ENCODE results near the gene AGRN. TPM values are rescaled to one million over a fixed set of nuclear protein-coding genes. Genes with fewer than 3 reads are reported as not detected.

AGRN gene
- polyA plus RNA-seq, 3 donors: 0.06 to 4.7 (median 0.43) TPM

DNA sequence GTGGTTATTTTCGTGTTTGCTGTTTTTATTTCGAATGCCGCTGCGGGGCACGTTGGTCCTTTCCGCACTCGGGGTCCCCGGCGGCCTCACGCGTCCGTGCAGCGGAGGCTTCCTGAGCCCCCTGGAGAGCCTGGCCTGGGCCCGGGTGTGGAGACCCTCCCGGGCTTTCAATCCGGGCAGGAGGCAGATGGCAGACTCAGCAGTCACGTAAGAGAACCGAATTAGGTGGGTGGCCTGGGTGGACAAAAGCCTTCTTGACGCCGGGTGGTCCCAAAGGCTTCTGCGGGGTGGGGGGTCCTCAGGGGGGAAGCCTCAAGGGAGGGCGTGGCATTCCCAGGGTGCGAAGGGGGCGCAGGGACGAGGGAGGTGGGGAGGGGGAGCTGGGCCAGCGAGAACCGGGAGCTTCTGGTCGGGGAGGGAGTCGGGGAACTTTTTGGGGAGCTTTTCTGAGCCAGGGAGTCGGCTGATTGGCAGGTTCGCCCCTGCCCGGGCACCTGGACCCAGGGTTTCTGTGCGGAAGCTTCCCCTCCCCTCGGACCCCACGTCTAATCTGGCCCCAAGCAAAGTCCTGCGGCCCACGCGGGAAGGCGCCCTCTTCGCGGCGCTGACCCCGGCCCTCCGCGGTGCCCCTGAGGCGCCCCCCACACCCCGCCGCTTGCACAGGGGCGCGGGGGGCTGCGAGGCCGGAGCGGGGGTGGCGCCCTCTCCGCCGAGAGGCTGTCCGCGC is 18.7 kb upstream of the AGRN start:
- Histone ChIP-seq H3K9ac (ENCODE audit: insufficient read depth, low read length, poor library complexity, severe bottlenecking) (peak overlapping the region; percentile 37), H2AFZ (ENCODE audit: insufficient read depth, low read depth, low read length, poor library complexity, severe bottlenecking) (peak overlapping the region; percentile 65), H3K79me2 (ENCODE audit: insufficient read depth, low read length) (no peaks in the 10 kb centered on the region), H3K4me3 (replicated peaks in 1 of 3; ENCODE audit: low read depth in 2 of 3, low read length in 3 of 3) (peak overlapping the region in 1 of 3 experiments; percentile 54), H3K4me2 (replicated peaks; ENCODE audit: extremely low read depth, low read length, poor library complexity, severe bottlenecking) (peak overlapping the region; percentile 62), H3K27ac (ENCODE audit: low read depth in 1 of 2, low read length in 2 of 2) (no peak overlapping the region), H3K4me1 (ENCODE audit: control insufficient read depth in 1 of 2, insufficient read depth in 2 of 2, low read length in 2 of 2) (peaks cover 11 to 33% of the 10 kb centered on the region in 2 donors), H4K20me1 (ENCODE audit: insufficient read depth, low read length) (peaks cover 12% of the 10 kb centered on the region), H3K9me3 (replicated peaks in 1 of 2; ENCODE audit: control insufficient read depth in 1 of 2, insufficient read depth in 1 of 2, low read length in 2 of 2) (peaks cover 0 to 21% of the 10 kb centered on the region in 2 donors), H3K27me3 (ENCODE audit: control insufficient read depth in 2 of 2, insufficient read depth in 2 of 2, low read length in 2 of 2) (peaks cover 34 to 76% of the 10 kb centered on the region in 2 donors), H3K36me3 (replicated peaks in 1 of 2; ENCODE audit: control insufficient read depth in 1 of 2, insufficient read depth in 2 of 2, low read length in 2 of 2) (no peaks in the 10 kb centered on the region)
- Mint-ChIP-seq H3K36me3 (peaks cover 0 to 4% of the 10 kb centered on the region in 2 donors), H3K9me3 (peaks cover 2 to 29% (median 5%) of the 10 kb centered on the region in 7 donors), H3K4me1 (peaks cover 19% of the 10 kb centered on the region), H3K4me3 (peak overlapping the region; percentile 53 to 89), H3K27ac (peak overlapping the region in 6 of 7 donors; percentile 73 to 93 (median 81)), H3K27me3 (ENCODE audit: low read depth in 3 of 3) (peaks cover 63 to 91% (median 70%) of the 10 kb centered on the region in 3 donors)
- intact Hi-C loops (cut with micrococcal nuclease): no loop called here
- 2% methylated on average over 53 of the region's 58 CpGs for WGBS (ENCODE audit: insufficient coverage)
- TF ChIP-seq, protein P1, sequence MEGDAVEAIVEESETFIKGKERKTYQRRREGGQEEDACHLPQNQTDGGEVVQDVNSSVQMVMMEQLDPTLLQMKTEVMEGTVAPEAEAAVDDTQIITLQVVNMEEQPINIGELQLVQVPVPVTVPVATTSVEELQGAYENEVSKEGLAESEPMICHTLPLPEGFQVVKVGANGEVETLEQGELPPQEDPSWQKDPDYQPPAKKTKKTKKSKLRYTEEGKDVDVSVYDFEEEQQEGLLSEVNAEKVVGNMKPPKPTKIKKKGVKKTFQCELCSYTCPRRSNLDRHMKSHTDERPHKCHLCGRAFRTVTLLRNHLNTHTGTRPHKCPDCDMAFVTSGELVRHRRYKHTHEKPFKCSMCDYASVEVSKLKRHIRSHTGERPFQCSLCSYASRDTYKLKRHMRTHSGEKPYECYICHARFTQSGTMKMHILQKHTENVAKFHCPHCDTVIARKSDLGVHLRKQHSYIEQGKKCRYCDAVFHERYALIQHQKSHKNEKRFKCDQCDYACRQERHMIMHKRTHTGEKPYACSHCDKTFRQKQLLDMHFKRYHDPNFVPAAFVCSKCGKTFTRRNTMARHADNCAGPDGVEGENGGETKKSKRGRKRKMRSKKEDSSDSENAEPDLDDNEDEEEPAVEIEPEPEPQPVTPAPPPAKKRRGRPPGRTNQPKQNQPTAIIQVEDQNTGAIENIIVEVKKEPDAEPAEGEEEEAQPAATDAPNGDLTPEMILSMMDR (IDR thresholded peaks at IDR 0.05): no peak
- no peak for DNase-seq

GRCh38 chr1:1003618-1004419 is 16.1 kb upstream of the AGRN start:
- Mint-ChIP-seq H3K36me3 (peaks cover 0 to 4% of the 10 kb centered on the region in 2 donors), H3K4me3 (peak overlapping the region in 1 of 2 donors; percentile 75), H3K4me1 (peaks cover 16% of the 10 kb centered on the region), H3K27ac (peak overlapping the region in 1 of 7 donors; percentile 81), H3K9me3 (peaks cover 2 to 20% (median 6%) of the 10 kb centered on the region in 7 donors), H3K27me3 (ENCODE audit: low read depth in 3 of 3) (peaks cover 52 to 87% (median 68%) of the 10 kb centered on the region in 3 donors)
- H3K9me3 ChIP-seq (replicated peaks in 1 of 2; ENCODE audit: control insufficient read depth in 1 of 2, insufficient read depth in 1 of 2, low read length in 2 of 2): peaks cover 0 to 5% of the 10 kb centered on the region in 2 donors
- no peak overlapping the region for H3K4me3 ChIP-seq (replicated peaks in 1 of 3; ENCODE audit: low read depth in 2 of 3, low read length in 3 of 3)
- no peaks in the 10 kb centered on the region for H4K20me1 ChIP-seq (ENCODE audit: insufficient read depth, low read length)
- no peak overlapping the region for H3K4me2 ChIP-seq (replicated peaks; ENCODE audit: extremely low read depth, low read length, poor library complexity, severe bottlenecking)
- intact Hi-C loops (cut with micrococcal nuclease): no loop called here
- TF ChIP-seq, protein P1 (IDR thresholded peaks at IDR 0.05): no peak
- H3K79me2 ChIP-seq (ENCODE audit: insufficient read depth, low read length): no peaks in the 10 kb centered on the region
- no peak overlapping the region for H3K9ac ChIP-seq (ENCODE audit: insufficient read depth, low read length, poor library complexity, severe bottlenecking)
- H3K36me3 ChIP-seq (replicated peaks in 1 of 2; ENCODE audit: control insufficient read depth in 1 of 2, insufficient read depth in 2 of 2, low read length in 2 of 2): no peaks in the 10 kb centered on the region
- H3K4me1 ChIP-seq (ENCODE audit: control insufficient read depth in 1 of 2, insufficient read depth in 2 of 2, low read length in 2 of 2): peaks cover 11 to 32% of the 10 kb centered on the region in 2 donors
- peaks cover 18 to 57% of the 10 kb centered on the region in 2 donors for H3K27me3 ChIP-seq (ENCODE audit: control insufficient read depth in 2 of 2, insufficient read depth in 2 of 2, low read length in 2 of 2)
- H3K27ac ChIP-seq (ENCODE audit: low read depth in 1 of 2, low read length in 2 of 2): no peak overlapping the region
- no peak for DNase-seq
- no peak overlapping the region for H2AFZ ChIP-seq (ENCODE audit: insufficient read depth, low read depth, low read length, poor library complexity, severe bottlenecking)
- 78% methylated on average over 6 of the region's 22 CpGs for WGBS (ENCODE audit: insufficient coverage)

All from CD14-positive monocyte (primary cell).